ENCODE measurements around the gene GNAL.

Gene GNAL

GRCh38 chr18:11775436-11776174 lies 86.5 kb downstream of the GNAL start:
- no peak for DNase-seq

- no peak for DNase-seq
Measured at GRCh38 chr18:11780042-11780441, 91.0 kb downstream of the GNAL start.

GRCh38 chr18:11783716-11784331 lies 94.8 kb downstream of the GNAL start:
- DNase-seq = no peak

GRCh38 chr18:11784674-11785304 lies 95.7 kb downstream of the GNAL start:
- no peak for DNase-seq

- DNase-seq = no peak
Measured at GRCh38 chr18:11785444-11786055, 96.5 kb downstream of the GNAL start.

- DNase-seq = no peak
Measured at GRCh38 chr18:11789716-11790510, 100.8 kb downstream of the GNAL start.

GRCh38 chr18:11791131-11791530 lies 102.1 kb downstream of the GNAL start:
- DNase-seq = no peak

GRCh38 chr18:11792632-11793031 lies 103.6 kb downstream of the GNAL start:
- no peak for DNase-seq

GRCh38 chr18:11794195-11794594 lies 105.1 kb downstream of the GNAL start:
- DNase-seq = no peak

- DNase-seq = no peak
Measured at GRCh38 chr18:11795916-11796315, 106.9 kb downstream of the GNAL start.

GRCh38 chr18:11798271-11798670 lies 109.2 kb downstream of the GNAL start:
- DNase-seq = no peak

GRCh38 chr18:11799066-11799465 lies 110.0 kb downstream of the GNAL start:
- no peak for DNase-seq

- no peak for DNase-seq
Measured at GRCh38 chr18:11800566-11801334, 111.7 kb downstream of the GNAL start.

GRCh38 chr18:11801573-11801972 lies 112.5 kb downstream of the GNAL start:
- DNase-seq = no peak

- no peak for DNase-seq
Measured at GRCh38 chr18:11802158-11802557, 113.1 kb downstream of the GNAL start.

- no peak for DNase-seq
Measured at GRCh38 chr18:11802586-11802985, 113.5 kb downstream of the GNAL start.

GRCh38 chr18:11807233-11807632 lies 118.2 kb downstream of the GNAL start:
- DNase-seq = no peak

- no peak for DNase-seq
Measured at GRCh38 chr18:11808001-11808855, 119.2 kb downstream of the GNAL start.

GRCh38 chr18:11809895-11810294 lies 120.8 kb downstream of the GNAL start:
- DNase-seq = no peak

GRCh38 chr18:11810379-11810778 lies 121.3 kb downstream of the GNAL start:
- DNase-seq = no peak

GRCh38 chr18:11811009-11811408 lies 121.9 kb downstream of the GNAL start:
- no peak for DNase-seq
